AG08395 (cell line): Measurements from ENCODE around the gene SKI.

Experiments
- DNase-seq: peaks from one replicate; pipeline ENCODE4 v3.0.0; 2012; ENCODE audit warnings: mixed read lengths, low spot score

The SKI gene

GRCh38 chr1:2228157-2228594 is at the start of gene SKI:
Gene SKI, plus strand, starts transcription at chr1:2228319. Its CDS starts 448 bp downstream, at chr1:2228767.
- DNase-seq, result no peak

- DNase-seq, result no peak
Observed at GRCh38 chr1:2178875-2179274, 49.2 kb upstream of the SKI start.

DNA sequence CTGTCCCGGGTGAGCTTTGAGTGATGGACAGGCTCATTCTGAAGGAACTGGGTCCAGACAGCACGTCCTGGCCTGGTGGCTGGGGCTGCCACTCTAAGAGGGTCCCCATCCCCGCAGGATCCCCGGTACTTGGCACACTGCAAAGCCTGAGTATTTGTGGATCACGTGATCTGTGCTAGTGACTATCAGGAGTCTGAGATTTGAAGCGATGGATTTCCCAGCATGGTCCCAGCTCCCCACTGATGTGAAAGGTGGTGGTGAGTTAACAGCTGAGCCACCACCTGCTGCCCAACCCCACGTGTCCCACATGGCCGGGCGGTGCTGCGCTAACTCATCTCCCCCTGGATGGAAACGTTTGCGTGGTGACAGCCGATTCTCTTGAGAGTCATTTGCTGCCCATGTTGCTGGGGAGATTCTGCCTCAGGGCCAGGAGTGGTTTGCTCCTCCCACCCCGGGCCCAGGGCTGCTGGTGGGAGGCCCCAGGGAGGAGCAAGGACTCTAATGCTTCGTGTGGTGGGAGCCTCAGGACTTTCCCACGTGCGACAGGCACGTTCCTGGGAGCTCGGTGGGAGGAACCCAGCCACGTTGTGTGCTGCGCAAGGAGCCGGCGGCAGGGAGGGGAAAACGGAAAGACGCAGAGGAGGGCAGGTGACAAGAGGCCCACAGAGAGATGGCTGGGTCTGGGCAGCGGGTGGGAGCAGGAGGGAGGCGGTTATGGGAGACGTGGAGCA is 48.7 kb upstream of the SKI start:
- no peak for DNase-seq

DNA sequence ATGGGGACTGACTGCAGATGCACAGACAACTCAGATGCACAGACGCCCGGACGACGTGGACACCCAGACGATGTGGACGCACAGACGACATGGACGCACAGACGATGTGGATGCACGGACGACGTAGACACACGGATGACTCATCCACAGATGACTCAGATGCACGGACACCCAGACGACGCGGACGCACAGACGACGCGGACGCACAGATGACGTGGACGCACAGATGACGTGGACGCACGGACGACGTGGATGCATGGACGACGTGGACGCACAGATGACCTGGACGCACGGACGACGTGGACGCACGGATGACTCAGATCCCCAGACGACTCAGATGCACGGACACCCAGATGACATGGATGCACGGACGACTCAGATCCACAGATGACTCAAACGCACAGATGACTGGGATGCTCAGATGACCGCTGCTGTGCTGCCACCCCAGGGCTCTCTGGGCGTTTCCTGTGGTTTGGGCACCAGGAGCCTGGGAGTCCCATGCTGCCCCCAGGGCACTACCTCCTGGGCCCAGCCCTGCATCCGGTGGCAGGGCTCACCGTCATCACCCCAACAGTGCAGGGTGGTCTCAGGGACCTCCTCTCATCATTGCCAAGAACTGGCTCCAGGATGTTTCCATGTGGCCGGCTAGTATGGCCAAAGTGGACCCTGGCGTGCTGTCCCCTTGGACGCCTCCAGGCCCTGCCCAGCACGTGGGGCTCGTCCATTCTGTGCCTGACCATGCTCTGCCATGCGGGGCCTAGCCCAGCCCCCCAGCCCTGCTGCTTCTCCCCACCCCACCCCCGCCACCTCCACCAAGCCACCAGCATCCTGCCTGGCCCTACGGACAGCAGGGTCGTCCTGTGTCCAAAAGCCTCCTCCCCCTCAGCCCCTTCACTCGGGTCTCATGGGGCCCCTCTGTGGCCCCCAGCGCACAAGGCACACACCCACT is 47.5 kb upstream of the SKI start:
- no peak for DNase-seq

DNA sequence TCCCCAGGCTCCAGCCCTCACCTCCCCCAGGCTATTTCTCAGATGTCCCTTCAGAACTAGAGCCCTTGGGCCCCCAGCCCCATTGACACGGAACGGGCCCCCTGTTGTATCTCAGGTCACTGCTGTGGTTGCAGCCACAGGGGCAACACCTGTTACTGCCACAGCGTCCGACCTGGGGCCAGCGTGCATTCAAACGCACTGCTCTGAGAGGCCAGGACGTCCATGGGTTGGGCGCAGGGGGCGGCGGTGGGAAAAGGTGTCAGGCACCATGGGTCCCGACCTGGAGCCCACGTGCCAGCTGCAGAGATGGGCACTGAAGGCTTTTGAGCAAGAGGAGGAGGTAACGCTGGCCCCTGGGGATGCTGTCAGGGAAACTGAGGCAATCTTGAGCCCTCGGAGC is 46.8 kb upstream of the SKI start:
- no peak for DNase-seq

GRCh38 chr1:2181752-2182151 is 46.4 kb upstream of the SKI start:
- DNase-seq, result no peak

DNA sequence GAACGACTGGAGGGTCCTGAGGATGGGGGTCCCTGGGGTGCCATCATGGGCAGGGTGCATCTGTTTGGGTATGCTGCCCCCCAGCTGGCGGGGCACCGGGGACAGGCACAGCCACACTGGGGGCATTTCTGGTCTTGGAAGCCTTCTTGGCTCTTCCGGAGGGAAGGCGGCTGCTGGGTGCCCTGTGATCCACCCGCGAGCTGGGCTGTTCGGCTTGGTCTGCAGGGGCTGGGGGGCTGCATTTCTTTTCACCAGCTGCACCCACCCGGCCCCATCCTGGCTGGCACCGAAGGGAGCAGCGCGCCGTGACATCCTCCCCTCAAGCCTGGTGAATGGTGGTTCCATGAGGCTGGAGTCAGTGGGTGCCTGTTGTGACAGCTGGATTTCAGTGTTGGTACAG is 45.7 kb upstream of the SKI start:
- DNase-seq, result no peak

DNA sequence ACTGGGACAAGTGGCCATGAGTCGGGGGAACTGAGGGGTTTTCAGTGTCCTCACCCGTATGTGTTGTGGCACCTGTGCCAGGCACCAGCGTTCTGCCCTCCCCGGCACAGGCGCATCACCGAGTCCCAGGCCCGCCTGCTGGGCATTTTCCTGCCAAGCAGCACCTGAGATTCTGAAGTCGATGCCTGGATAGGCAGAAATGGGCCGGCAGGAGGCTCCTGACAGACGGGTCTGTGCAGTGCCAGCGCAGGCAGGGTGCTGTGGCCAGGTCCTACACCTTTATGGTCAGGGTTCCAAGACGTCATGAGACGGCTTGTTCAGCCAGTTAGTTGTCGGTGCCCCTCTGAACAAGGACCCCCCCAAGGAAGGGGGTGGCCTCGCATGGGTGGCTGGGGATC is 44.2 kb upstream of the SKI start:
- DNase-seq, result no peak

DNA sequence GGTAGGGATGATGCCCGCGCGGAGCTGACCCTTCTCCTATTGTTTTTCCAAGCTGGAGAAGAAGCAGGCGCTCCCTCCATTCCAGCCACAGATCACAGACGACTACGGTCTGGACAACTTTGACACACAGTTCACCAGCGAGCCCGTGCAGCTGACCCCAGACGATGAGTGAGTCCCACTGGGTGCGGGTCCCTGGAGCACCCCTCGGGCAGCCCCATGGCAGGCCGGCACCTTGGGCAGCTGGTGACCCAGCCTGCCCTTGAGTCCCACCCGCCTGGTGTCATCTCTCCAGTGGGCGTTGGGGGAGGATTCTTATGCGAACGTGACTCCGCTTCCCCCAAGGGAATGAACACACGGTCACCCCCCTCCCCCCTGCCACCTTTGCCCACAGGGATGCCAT is 43.6 kb upstream of the SKI start:
- DNase-seq, result no peak

GRCh38 chr1:2184934-2185333 is 43.2 kb upstream of the SKI start:
- DNase-seq, result no peak

- DNase-seq, result no peak
Observed at GRCh38 chr1:2185880-2186855, 42.0 kb upstream of the SKI start.

DNA sequence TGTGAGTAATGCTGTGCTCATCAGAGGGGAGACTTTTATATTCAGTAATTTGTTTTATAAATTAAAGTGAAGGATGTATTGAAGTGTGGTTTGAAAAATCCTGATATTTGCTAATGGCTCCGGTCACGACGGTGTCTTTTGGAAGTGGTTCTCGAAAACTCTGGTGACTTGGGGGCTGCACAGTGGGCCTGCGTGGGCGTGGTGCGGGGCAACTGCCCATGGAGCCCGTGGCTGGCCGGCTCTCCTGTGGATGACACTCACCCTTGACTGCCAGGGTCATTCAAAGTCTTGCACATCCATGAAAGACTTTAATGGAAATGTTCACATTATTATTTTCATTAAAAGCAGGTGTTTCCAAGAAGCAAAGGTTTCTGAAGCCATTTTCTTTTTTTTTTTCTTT is 41.2 kb upstream of the SKI start:
- DNase-seq, result no peak

GRCh38 chr1:2187619-2188018 is 40.5 kb upstream of the SKI start:
- DNase-seq, result no peak

GRCh38 chr1:2188336-2188735 is 39.8 kb upstream of the SKI start:
- DNase-seq, result no peak

GRCh38 chr1:2189459-2190425 is 38.4 kb upstream of the SKI start:
- DNase-seq, result peak; percentile 96

- no peak for DNase-seq
Observed at GRCh38 chr1:2190491-2190976, 37.6 kb upstream of the SKI start.

- no peak for DNase-seq
Observed at GRCh38 chr1:2192031-2192995, 35.8 kb upstream of the SKI start.

DNA sequence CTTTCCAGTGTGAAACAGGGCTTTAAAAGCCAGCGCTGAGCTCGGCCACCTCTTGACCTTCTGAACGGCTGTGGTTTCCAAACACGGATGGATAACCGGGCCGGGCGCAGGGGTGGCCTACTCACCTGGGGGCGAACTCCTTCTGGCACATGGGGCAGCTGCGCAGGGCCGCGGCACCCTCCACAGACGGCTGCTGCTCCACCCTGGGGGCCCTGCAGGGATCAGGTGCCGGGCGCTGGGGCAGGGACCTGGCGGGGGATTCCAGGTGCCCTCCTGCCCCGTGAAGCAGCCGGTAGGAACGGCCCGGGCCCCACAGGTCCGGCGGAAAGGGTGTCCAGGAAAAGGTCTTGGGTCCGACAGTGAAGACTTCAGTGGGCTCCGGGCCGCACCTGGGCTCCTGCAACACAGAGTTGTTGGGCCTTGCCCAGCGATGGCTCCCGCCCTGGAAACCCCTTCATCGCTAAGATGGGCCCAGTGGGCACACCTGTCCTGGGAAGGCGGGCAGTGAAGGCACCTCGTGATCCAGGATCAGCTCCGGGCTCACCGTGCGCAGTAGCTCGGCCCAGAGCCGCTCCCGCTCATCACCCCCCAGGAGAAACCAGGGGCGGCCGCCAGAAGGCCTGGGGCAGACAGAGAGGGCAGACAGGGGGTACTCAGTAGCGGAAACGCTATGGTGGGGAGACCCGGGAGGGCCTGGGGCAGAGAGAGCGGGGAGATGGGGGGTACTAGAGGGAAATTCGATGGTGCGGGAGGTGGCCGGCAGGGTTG is 34.4 kb upstream of the SKI start:
- no peak for DNase-seq
